Measurements from ENCODE around the gene NEAT1. TPM values are rescaled to one million over a fixed set of nuclear protein-coding genes. Genes with fewer than 3 reads are reported as not detected.

The NEAT1 gene
- polyA plus RNA-seq, 3 donors = 0.90 to 293 (median 1.3) TPM

- no peaks in the 10 kb centered on the region for H3K36me3 ChIP-seq (replicated peaks in 1 of 2; ENCODE audit: control insufficient read depth in 1 of 2, insufficient read depth in 2 of 2, low read length in 2 of 2)
- no peaks in the 10 kb centered on the region for H3K27me3 ChIP-seq (ENCODE audit: control insufficient read depth in 2 of 2, insufficient read depth in 2 of 2, low read length in 2 of 2)
- no peak overlapping the region for H2AFZ ChIP-seq (ENCODE audit: insufficient read depth, low read depth, low read length, poor library complexity, severe bottlenecking)
- intact Hi-C loops (cut with micrococcal nuclease) = no loop called here
- no peak for DNase-seq
- H3K79me2 ChIP-seq (ENCODE audit: insufficient read depth, low read length) = no peaks in the 10 kb centered on the region
- H3K9ac ChIP-seq (ENCODE audit: insufficient read depth, low read length, poor library complexity, severe bottlenecking) = no peak overlapping the region
- H3K4me3 ChIP-seq (replicated peaks in 1 of 3; ENCODE audit: low read depth in 2 of 3, low read length in 3 of 3) = no peak overlapping the region
- 91% methylated on average over 7 of the region's 8 CpGs for WGBS (ENCODE audit: insufficient coverage)
- no peaks in the 10 kb centered on the region for H3K9me3 Mint-ChIP-seq
- peaks cover 2 to 5% (median 4%) of the 10 kb centered on the region in 3 donors for H3K27me3 Mint-ChIP-seq (ENCODE audit: low read depth in 3 of 3)
- H3K27ac Mint-ChIP-seq = no peak overlapping the region
- H3K4me1 Mint-ChIP-seq = peaks cover 28% of the 10 kb centered on the region
- H3K4me3 Mint-ChIP-seq = no peak overlapping the region
- H3K4me1 ChIP-seq (ENCODE audit: control insufficient read depth in 1 of 2, insufficient read depth in 2 of 2, low read length in 2 of 2) = peaks cover 15 to 30% of the 10 kb centered on the region in 2 donors
- no peak overlapping the region for H3K27ac ChIP-seq (ENCODE audit: low read depth in 1 of 2, low read length in 2 of 2)
- H3K9me3 ChIP-seq (replicated peaks in 1 of 2; ENCODE audit: control insufficient read depth in 1 of 2, insufficient read depth in 1 of 2, low read length in 2 of 2) = no peaks in the 10 kb centered on the region
- H3K36me3 Mint-ChIP-seq = peaks cover 3 to 5% of the 10 kb centered on the region in 2 donors
- no peak for TF ChIP-seq CTCF (IDR thresholded peaks at IDR 0.05)
- no peak overlapping the region for H3K4me2 ChIP-seq (replicated peaks; ENCODE audit: extremely low read depth, low read length, poor library complexity, severe bottlenecking)
- H4K20me1 ChIP-seq (ENCODE audit: insufficient read depth, low read length) = no peaks in the 10 kb centered on the region
These were observed 47.6 kb upstream of the NEAT1 start for GRCh38 chr11:65375012-65375411.

GRCh38 chr11:65376138-65376713, 46.4 kb upstream of the NEAT1 start:
- H3K36me3 Mint-ChIP-seq = peaks cover 3 to 5% of the 10 kb centered on the region in 2 donors
- H3K27ac Mint-ChIP-seq = no peak overlapping the region
- DNase-seq = no peak
- no peaks in the 10 kb centered on the region for H3K27me3 ChIP-seq (ENCODE audit: control insufficient read depth in 2 of 2, insufficient read depth in 2 of 2, low read length in 2 of 2)
- no peaks in the 10 kb centered on the region for H4K20me1 ChIP-seq (ENCODE audit: insufficient read depth, low read length)
- H3K9me3 ChIP-seq (replicated peaks in 1 of 2; ENCODE audit: control insufficient read depth in 1 of 2, insufficient read depth in 1 of 2, low read length in 2 of 2) = no peaks in the 10 kb centered on the region
- H3K27me3 Mint-ChIP-seq (ENCODE audit: low read depth in 3 of 3) = peaks cover 2 to 6% (median 2%) of the 10 kb centered on the region in 3 donors
- H3K4me3 Mint-ChIP-seq = no peak overlapping the region
- H3K4me1 Mint-ChIP-seq = peaks cover 21% of the 10 kb centered on the region
- no peak overlapping the region for H3K9ac ChIP-seq (ENCODE audit: insufficient read depth, low read length, poor library complexity, severe bottlenecking)
- peaks cover 9% of the 10 kb centered on the region for H3K79me2 ChIP-seq (ENCODE audit: insufficient read depth, low read length)
- intact Hi-C loops (cut with micrococcal nuclease) = no loop called here
- 93% methylated on average over 16 of the region's 16 CpGs for WGBS (ENCODE audit: insufficient coverage)
- no peak for TF ChIP-seq CTCF (IDR thresholded peaks at IDR 0.05)
- H3K4me2 ChIP-seq (replicated peaks; ENCODE audit: extremely low read depth, low read length, poor library complexity, severe bottlenecking) = no peak overlapping the region
- no peak overlapping the region for H2AFZ ChIP-seq (ENCODE audit: insufficient read depth, low read depth, low read length, poor library complexity, severe bottlenecking)
- no peak overlapping the region for H3K4me3 ChIP-seq (replicated peaks in 1 of 3; ENCODE audit: low read depth in 2 of 3, low read length in 3 of 3)
- H3K36me3 ChIP-seq (replicated peaks in 1 of 2; ENCODE audit: control insufficient read depth in 1 of 2, insufficient read depth in 2 of 2, low read length in 2 of 2) = no peaks in the 10 kb centered on the region
- H3K4me1 ChIP-seq (ENCODE audit: control insufficient read depth in 1 of 2, insufficient read depth in 2 of 2, low read length in 2 of 2) = peaks cover 20 to 32% of the 10 kb centered on the region in 2 donors
- H3K27ac ChIP-seq (ENCODE audit: low read depth in 1 of 2, low read length in 2 of 2) = no peak overlapping the region
- peaks cover 0 to 2% (median 0%) of the 10 kb centered on the region in 7 donors for H3K9me3 Mint-ChIP-seq

All from CD14-positive monocyte (primary cell).